ENCODE results near the gene ORC2.

Gene ORC2

GRCh38 chr2:200860092-200860795 lies 103.2 kb downstream of the ORC2 start:
- peak; percentile 22 for DNase-seq (ENCODE audit: low spot score)
